ENCODE measurements around the gene LRP2BP.

DNA sequence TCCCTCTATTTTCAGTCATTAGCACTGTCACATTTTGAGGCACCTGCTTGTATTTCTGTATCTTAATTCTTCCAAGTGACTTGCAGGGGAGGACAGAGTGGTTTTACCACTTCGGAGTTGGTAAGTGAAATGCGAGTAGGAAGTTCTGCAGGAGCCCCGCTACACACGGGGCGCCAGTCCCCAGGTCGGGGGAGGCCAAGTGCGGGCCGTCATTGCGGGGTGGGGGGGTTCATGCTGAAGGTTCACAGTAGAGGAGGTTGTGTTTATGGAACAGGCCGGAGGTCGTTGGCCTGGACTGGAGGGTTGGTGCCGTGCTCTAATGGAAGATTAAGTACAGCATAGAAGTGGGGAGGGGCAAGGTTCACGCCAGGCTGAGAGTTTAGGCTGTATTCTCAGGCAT is 44.0 kb downstream of the LRP2BP start:
- TF ChIP-seq, protein P1, sequence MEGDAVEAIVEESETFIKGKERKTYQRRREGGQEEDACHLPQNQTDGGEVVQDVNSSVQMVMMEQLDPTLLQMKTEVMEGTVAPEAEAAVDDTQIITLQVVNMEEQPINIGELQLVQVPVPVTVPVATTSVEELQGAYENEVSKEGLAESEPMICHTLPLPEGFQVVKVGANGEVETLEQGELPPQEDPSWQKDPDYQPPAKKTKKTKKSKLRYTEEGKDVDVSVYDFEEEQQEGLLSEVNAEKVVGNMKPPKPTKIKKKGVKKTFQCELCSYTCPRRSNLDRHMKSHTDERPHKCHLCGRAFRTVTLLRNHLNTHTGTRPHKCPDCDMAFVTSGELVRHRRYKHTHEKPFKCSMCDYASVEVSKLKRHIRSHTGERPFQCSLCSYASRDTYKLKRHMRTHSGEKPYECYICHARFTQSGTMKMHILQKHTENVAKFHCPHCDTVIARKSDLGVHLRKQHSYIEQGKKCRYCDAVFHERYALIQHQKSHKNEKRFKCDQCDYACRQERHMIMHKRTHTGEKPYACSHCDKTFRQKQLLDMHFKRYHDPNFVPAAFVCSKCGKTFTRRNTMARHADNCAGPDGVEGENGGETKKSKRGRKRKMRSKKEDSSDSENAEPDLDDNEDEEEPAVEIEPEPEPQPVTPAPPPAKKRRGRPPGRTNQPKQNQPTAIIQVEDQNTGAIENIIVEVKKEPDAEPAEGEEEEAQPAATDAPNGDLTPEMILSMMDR (IDR thresholded peaks at IDR 0.05; ENCODE audit: low read length): no peak
- TF ChIP-seq EZH2 (optimal IDR thresholded peaks at IDR 0.05; ENCODE audit: low read depth, low read length): no peak

Data from MM.1S (cell line).